HEK293 (cell line): ENCODE measurements around the gene NKPD1.
A peak's percentile ranks its signal among the peaks of the same experiment; 100 is the strongest.

Experiments
- CTCF ChIA-PET: fragments of 350-600 bp; formaldehyde crosslinking; extraction: SDS; loops from one replicate; lab custom pipeline; 2021; ENCODE audit warnings: antibody characterized with exemption; lab: Yijun Ruan, JAX
- POLR2A ChIA-PET: fragments of 300-600 bp; formaldehyde crosslinking; extraction: SDS; loops from one replicate; lab custom pipeline; 2020; ENCODE audit warnings: antibody characterized with exemption, inconsistent platforms; lab: Yijun Ruan, JAX
- H3K27ac ChIP-seq: fragments of 200-500 bp; sonication (Bioruptor generic); 2 replicates; pipeline ENCODE4 v1.5.1; 2014; ENCODE audit warnings: low read depth, low read length, control low read depth, inconsistent platforms; ENCODE audit errors: extremely low read depth
- H3K36me3 ChIP-seq, 2 experiments: fragments of 200-500 bp in 1 of 2; sonication (Bioruptor generic) in 1 of 2; 1 replicate in 1 of 2; 2 replicates in 1 of 2; pipeline ENCODE4 v1.5.1; 2014 to 2017; ENCODE audit warnings: inconsistent platforms in 2 of 2, low read length in 2 of 2; ENCODE audit not compliant: control insufficient read depth in 2 of 2, insufficient read depth in 1 of 2
- H3K4me1 ChIP-seq: fragments of 200-500 bp; sonication (Bioruptor generic); 2 replicates; pipeline ENCODE4 v1.5.1; 2014; ENCODE audit warnings: mild to moderate bottlenecking, low read length, inconsistent platforms; ENCODE audit not compliant: control insufficient read depth, insufficient read depth
- H3K4me3 ChIP-seq: 2 replicates; pipeline ENCODE4 v1.5.1; 2011; ENCODE audit warnings: low read depth, mild to moderate bottlenecking, control low read depth, low read length, moderate library complexity
- H3K9me3 ChIP-seq: fragments of 200-500 bp; sonication (Bioruptor generic); 2 replicates; pipeline ENCODE4 v1.5.1; 2014; ENCODE audit warnings: low read depth, low read length, inconsistent platforms; ENCODE audit not compliant: control insufficient read depth, insufficient read depth
- FEZF1 ChIP-seq: fragments of 450-650 bp; formaldehyde crosslinking; IDR thresholded peaks from 2 replicates; pipeline ENCODE4 v1.5.1; 2016; ENCODE audit warnings: missing biosample characterization, missing genetic modification characterization
- KLF7 ChIP-seq: fragments of 450-650 bp; formaldehyde crosslinking; IDR thresholded peaks from 2 replicates; pipeline ENCODE4 v1.5.1; 2016; ENCODE audit warnings: missing biosample characterization, missing genetic modification characterization, borderline replicate concordance
- MYNN ChIP-seq: fragments of 450-650 bp; formaldehyde crosslinking; IDR thresholded peaks from 2 replicates; pipeline ENCODE4 v1.5.1; 2016; ENCODE audit warnings: missing biosample characterization, missing genetic modification characterization, borderline replicate concordance
- OSR2 ChIP-seq: fragments of 450-650 bp; formaldehyde crosslinking; IDR thresholded peaks from 2 replicates; pipeline ENCODE4 v1.5.1; 2016; ENCODE audit warnings: missing biosample characterization, missing genetic modification characterization
- REPIN1 ChIP-seq: fragments of 450-650 bp; formaldehyde crosslinking; IDR thresholded peaks from 2 replicates; pipeline ENCODE4 v1.5.1; 2017; ENCODE audit warnings: missing biosample characterization, missing genetic modification characterization, low read depth
- REST ChIP-seq: fragments of 450-650 bp; formaldehyde crosslinking; IDR thresholded peaks from 2 replicates; pipeline ENCODE4 v1.5.1; 2016; ENCODE audit warnings: missing biosample characterization, missing genetic modification characterization
- ZFP69B ChIP-seq: fragments of 450-650 bp; formaldehyde crosslinking; IDR thresholded peaks from 2 replicates; pipeline ENCODE4 v1.5.1; 2016; ENCODE audit warnings: missing biosample characterization, missing genetic modification characterization
- ZNF184 ChIP-seq: fragments of 450-650 bp; IDR thresholded peaks from 2 replicates; pipeline ENCODE4 v1.5.1; 2018; ENCODE audit warnings: missing biosample characterization, mild to moderate bottlenecking, missing genetic modification characterization
- ZNF341 ChIP-seq: fragments of 450-650 bp; formaldehyde crosslinking; IDR thresholded peaks from 2 replicates; pipeline ENCODE4; 2016; ENCODE audit warnings: low read depth, missing biosample characterization, missing genetic modification characterization
- ZNF398 ChIP-seq: fragments of 450-650 bp; formaldehyde crosslinking; IDR thresholded peaks from 2 replicates; pipeline ENCODE4 v1.5.1; 2017; ENCODE audit warnings: missing biosample characterization, missing genetic modification characterization
- ZNF621 ChIP-seq: fragments of 450-650 bp; formaldehyde crosslinking; IDR thresholded peaks from 2 replicates; pipeline ENCODE4 v1.5.1; 2017; ENCODE audit warnings: missing biosample characterization, missing genetic modification characterization
- ZNF629 ChIP-seq: fragments of 450-650 bp; formaldehyde crosslinking; IDR thresholded peaks from 2 replicates; pipeline ENCODE4 v1.5.1; 2017; ENCODE audit warnings: missing biosample characterization, missing genetic modification characterization

The NKPD1 gene

GRCh38 chr19:45128806-45129205 is 32.0 kb downstream of the NKPD1 start:
- Histone ChIP-seq H3K4me3 (no peak overlapping the region), H3K4me1 (peaks cover 6% of the 10 kb centered on the region; the same call in 1 of the 2 replicates), H3K9me3 (no peaks in the 10 kb centered on the region), H3K36me3 (peaks cover 0 to 3% of the 10 kb centered on the region in 2 experiments; a peak in 2 of 3 replicates), H3K27ac (no peak overlapping the region)
- no peak for TF ChIP-seq ZNF629 (tag by site-specific recombination)
- TF ChIP-seq ZNF621: no peak
- no peak for TF ChIP-seq FEZF1 (tag by site-specific recombination)
- no peak for TF ChIP-seq ZNF184 (tag by site-specific recombination)
- no peak for TF ChIP-seq MYNN (tag by site-specific recombination)
- ChIA-PET CTCF (interaction anchor here (0.6 to 0.7 kb wide), 2 partner anchors 31 to 492 kb away, joined by 3 read pairs; no protein-coding TSS in a partner anchor), POLR2A (no interaction called here)

- POLR2A ChIA-PET: no interaction called here
- 0 out of 2 replicates have a peak overlapping the region, but pooled peaks have one; percentile 6 for H3K27ac ChIP-seq
- TF ChIP-seq REST (tag by site-specific recombination): no peak
- TF ChIP-seq, all 188 proteins: peak for 0
- Histone ChIP-seq H3K4me1 (peaks cover 12% of the 10 kb centered on the region), H3K9me3 (no peaks in the 10 kb centered on the region), H3K36me3 (peaks cover 0 to 3% of the 10 kb centered on the region in 2 experiments; a peak in 2 of 3 replicates), H3K4me3 (no peak overlapping the region)
- CTCF ChIA-PET: interaction anchor here (0.6 to 1.4 kb wide), 4 partner anchors 16 to 492 kb away, joined by 3 read pairs; no protein-coding TSS in a partner anchor
Observed at GRCh38 chr19:45128146-45128545, 32.6 kb downstream of the NKPD1 start.

- H3K9me3 ChIP-seq: no peaks in the 10 kb centered on the region
- no peak for TF ChIP-seq KLF7 (tag by site-specific recombination)
- TF ChIP-seq ZNF341 (tag by site-specific recombination): no peak
- no peak for TF ChIP-seq ZFP69B (tag by site-specific recombination)
- no peak for TF ChIP-seq OSR2 (tag by site-specific recombination)
- no peak for TF ChIP-seq ZNF398 (tag by site-specific recombination)
- no peak for TF ChIP-seq REPIN1
- TF ChIP-seq, all 188 proteins: peak for 0
- ChIA-PET POLR2A (interaction anchor here (3.2 kb wide), 1 partner anchor 34 kb away, joined by 13 read pairs; the partner anchor contains the start of gene PPP1R37), CTCF (interaction anchor here (0.6 to 4.2 kb wide), 21 partner anchors 9 to 212 kb away, joined by 3 to 30 read pairs (median 5); partner anchors contain the start of genes PPP1R37 and ZNF296)
- H3K36me3 ChIP-seq: peaks cover 0 to 3% of the 10 kb centered on the region in 2 experiments; a peak in 1 of 3 replicates
- no peak overlapping the region for H3K4me3 ChIP-seq
- H3K27ac ChIP-seq: no peak overlapping the region
- peaks cover 13% of the 10 kb centered on the region for H3K4me1 ChIP-seq
Observed at GRCh38 chr19:45126654-45127053, 34.1 kb downstream of the NKPD1 start.
